ENCODE results near the gene RARG.

RARG gene

DNA sequence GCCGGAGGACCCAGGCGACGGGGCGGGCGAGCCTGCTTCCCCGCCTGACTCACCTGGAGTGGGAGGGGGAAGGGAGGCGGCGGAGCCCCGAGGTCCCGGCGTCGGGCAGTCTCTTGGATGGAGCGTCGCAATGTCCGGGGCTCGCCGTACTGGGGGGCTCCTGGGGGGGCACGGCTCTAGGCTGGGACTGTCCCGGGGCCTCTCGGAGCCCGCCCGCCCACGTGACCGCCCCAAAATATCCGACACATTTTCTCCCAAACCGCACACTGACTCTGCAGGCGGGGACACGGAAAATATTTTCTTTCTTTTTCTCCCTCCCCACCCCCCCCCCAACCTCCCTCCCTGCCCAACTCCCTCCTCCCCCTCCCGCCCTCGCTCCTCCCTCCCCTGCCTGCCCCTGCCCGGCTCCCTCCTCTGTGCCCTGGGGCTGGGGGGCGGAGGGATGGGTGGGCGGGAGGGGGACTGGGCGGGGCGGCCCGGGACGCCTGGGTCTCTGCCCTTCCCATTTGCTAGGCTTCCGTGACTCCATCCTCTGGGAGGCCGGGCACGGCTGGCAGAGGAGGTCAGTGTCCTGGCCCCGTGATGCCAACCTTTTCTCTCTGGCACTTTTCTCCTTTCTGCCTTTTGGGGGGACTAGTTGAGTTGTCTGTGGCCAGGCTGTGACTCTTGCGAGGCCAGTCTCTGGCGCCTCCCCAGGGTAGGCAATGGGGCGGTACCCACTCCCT is at the start of gene RARG:
Gene RARG (minus strand): TSS at position 289 of the 725 bp plus-strand sequence. CDS start 4,664 bp downstream, outside the sequence.
- DNase-seq (ENCODE audit: low spot score): peak; percentile 40

DNA sequence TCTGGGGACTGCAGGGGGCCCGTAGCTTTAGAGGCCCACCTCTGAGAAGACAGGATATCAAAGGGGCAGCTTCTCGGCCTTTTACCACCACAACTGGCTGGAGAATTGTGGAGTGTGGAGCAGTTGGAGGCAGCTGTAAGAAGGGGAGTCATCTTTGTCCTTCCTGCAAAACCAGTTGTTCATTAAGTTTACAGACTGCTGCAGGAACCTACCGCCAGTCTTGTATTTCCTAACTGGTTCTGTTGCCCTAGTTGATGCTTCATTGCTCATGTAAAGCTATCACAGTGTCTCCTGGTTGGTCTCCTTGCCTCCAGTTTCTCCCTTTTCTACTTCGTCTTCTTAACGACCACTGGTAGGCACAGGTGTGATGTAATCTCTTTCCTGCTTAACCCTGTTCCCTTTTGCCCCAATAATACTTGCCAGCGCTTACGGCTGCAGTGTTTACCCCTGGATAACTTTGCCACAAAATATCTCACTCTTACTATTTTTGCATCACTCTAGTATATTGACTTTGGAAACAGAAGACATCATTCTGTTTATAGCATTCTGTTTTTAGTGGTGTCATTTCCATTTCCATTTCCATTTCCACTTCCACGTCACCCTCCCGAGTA is 48.0 kb upstream of the RARG start:
- no peak for DNase-seq (ENCODE audit: low spot score)

DNA sequence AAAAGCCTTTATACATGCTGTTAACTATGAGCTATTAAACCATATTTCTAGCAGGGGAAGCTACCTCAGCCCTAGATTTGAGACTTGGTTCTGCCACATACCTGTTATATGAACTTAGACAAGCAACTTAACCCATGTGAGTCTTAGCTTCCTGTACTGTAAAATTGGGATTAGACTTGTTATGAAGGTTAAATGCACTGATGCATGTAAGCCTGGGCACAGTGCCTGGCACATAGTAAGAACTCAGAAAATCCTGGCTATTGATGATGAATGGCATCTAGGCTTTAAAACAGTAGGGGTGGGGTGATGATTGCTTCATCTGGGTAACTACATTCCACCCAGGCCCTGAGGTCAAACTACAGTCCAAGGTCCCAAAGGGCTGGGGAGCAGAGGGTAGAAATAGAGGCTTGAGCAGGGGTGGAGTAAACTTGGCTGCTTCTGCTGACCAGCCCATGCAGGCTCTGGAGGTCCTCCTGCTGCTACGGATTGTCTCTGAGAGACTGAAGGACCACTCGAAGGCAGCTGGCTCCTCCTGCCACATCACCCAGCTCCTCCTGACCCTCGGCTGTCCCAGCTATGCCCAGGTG is 47.4 kb upstream of the RARG start:
- no peak for DNase-seq (ENCODE audit: low spot score)

DNA sequence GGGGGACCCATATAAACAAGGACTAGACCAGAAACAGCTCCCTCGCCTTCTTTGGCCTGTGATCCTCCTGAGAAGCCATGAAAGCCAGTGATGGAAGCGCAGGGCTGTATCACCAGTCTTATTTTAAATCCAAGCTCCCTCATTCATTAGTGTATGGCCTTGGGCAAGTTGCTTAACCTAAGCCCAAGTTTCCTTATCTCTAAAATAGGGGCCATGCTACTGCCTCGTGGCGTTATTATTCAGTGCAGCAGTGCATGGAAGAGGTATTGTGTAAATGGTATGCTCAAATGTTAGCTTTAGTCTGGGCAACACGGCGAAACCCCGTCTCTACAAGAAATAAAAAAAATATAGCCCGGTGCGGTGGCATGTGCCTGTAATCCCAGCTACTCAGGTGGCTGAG is 46.0 kb upstream of the RARG start:
- no peak for DNase-seq (ENCODE audit: low spot score)

DNA sequence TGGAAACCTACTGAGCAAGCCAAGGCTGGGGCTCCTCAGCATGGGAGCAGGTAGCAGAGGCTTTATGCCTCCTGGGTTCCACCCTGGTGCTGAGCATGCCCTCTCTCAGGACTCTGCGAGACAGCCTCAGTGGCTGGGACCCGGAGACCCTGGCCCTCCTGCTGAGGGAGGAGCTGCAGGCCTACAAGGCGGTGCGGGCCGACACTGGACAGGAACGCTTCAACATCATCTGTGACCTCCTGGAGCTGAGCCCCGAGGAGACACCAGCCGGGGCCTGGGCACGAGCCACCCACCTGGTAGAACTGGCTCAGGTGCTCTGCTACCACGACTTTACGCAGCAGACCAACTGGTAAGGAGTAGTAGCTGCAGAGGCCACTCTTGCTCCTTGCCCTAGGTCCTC is 44.5 kb upstream of the RARG start:
- DNase-seq (ENCODE audit: low spot score): no peak

- no peak for DNase-seq (ENCODE audit: low spot score)
Observed at GRCh38 chr12:53274445-53274844, 42.4 kb upstream of the RARG start.

DNA sequence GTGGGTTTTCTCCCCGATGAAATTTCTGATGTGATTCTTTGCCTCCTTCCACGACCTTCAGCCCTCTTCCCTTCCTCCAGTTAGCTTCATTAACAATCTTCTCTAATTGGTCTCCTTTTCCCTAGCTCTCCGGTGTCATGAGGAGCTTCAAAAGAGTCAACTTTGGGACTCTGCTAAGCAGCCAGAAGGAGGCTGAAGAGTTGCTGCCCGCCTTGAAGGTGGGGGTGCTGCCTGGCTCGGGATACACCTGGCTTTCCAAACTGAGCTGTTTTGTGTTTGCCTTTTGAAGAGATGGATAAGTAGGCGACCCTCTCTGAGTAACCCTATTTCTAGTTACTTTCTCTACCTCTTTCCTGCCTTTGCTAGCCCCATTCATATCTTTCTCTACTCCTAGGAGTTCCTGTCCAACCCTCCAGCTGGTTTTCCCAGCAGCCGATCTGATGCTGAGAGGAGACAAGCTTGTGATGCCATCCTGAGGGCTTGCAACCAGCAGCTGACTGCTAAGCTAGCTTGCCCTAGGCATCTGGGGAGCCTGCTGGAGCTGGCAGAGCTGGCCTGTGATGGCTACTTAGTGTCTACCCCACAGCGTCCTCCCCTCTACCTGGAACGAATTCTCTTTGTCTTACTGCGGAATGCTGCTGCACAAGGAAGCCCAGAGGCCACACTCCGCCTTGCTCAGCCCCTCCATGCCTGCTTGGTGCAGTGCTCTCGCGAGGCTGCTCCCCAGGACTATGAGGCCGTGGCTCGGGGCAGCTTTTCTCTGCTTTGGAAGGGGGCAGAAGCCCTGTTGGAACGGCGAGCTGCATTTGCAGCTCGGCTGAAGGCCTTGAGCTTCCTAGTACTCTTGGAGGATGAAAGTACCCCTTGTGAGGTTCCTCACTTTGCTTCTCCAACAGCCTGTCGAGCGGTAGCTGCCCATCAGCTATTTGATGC is 36.9 kb upstream of the RARG start:
- no peak for DNase-seq (ENCODE audit: low spot score)

- peak; percentile 82 for DNase-seq (ENCODE audit: low spot score)
Observed at GRCh38 chr12:53267999-53268629, 36.1 kb upstream of the RARG start, which contains the start of gene ESPL1. TSS of gene ESPL1 (plus strand) at chr12:53268299. CDS start at chr12:53268767, 468 bp downstream.

DNA sequence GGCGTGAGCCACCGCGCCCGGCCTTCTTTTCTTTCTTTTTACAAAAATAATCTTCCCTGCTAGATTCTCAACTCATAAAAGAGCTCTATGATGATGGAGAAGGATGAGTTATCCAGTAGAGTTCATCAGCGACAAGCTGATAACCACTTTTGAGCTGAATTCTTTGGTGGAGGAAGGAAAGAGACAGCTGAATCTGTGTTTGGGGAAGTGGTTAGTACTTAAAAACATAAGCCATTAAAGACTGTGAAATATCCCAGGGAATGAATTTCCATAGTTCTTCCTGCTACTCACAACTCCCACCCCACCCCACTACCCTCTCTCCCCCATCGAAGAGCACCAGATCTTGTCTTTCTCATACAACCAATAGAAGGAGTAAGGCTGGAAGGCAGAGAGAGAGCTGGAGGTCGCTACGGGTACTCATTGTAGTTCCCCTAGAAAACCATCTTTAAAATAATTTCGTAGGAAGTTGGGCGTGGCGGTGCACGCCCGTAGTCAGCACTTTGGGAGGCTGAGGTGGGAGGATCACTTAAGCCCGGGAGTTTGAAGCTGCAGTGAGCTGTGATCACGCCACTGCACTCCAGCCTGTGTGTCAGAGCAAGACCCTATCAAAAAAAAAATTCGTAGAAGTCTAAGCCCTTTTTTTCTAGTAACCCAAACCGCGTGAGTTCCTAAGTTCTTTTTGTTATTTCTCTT is 35.4 kb upstream of the RARG start:
- DNase-seq (ENCODE audit: low spot score): peak; percentile 70

- DNase-seq (ENCODE audit: low spot score): no peak
Observed at GRCh38 chr12:53265783-53266182, 33.8 kb upstream of the RARG start.

GRCh38 chr12:53259891-53260290 is 27.9 kb upstream of the RARG start:
- DNase-seq (ENCODE audit: low spot score): no peak

DNA sequence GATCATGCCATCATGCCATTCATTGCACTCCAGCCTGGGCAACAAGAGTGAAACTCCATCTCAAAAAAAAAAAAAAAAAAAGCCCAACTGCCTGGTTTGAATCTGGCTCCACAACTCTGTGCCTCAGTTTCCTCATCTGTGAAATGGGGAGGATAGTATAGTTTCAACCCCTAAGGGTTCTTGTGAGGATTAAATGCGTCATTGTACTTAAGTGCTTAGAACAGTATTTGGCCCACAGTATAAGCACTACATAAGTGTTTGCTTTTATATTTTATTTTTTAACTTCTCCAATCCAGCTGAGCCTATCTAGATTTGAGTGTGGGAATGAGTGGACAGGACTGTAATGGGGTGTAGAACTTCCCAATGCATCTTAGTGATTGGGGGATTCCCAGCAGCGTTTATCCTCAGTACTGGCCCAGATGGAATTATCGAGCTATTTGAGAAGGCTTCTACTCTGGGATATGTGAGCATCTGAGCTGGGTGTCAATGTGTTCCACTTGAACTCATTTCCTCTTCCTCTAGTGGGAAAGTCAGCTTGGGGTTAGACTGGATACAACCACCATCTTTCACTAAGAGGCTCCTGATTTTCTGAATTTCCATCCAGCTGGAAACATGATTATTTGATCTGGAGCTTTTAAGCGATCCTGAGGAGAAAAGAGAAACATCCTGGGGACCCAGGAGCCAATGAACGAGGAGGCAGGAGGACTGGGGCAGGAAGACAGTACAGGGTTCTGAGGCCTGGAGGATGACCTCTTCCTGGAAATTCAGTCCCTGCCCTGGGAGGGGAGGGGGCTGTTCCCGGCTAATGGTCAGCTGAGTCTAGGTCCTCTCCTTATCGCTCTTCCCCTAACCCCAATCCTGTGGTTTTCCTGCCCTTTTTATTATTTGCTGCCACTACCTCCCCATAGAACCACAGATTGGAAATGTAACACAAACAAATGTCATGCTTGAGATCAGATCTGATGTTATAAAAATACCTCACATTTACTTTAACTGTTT is 26.8 kb upstream of the RARG start:
- no peak for DNase-seq (ENCODE audit: low spot score)

DNA sequence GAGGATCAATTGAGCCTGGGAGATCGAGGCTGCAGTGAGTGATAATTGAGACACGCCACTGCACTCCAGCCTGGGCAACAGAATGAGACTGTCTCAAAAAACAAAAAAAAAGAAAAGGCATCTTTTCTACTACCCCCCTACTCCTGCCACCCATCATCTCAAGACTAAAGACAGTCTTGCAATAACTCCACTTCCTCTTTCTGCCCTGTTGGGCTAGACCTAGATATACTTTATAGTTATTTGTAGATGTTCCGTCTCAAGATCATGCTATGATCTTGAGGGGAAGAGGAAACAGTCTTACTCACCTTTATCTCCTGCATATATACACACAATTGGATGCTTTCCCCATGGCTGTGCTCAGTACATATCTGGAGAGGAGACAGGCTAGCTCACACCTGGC is 24.0 kb upstream of the RARG start:
- DNase-seq (ENCODE audit: low spot score): no peak

DNA sequence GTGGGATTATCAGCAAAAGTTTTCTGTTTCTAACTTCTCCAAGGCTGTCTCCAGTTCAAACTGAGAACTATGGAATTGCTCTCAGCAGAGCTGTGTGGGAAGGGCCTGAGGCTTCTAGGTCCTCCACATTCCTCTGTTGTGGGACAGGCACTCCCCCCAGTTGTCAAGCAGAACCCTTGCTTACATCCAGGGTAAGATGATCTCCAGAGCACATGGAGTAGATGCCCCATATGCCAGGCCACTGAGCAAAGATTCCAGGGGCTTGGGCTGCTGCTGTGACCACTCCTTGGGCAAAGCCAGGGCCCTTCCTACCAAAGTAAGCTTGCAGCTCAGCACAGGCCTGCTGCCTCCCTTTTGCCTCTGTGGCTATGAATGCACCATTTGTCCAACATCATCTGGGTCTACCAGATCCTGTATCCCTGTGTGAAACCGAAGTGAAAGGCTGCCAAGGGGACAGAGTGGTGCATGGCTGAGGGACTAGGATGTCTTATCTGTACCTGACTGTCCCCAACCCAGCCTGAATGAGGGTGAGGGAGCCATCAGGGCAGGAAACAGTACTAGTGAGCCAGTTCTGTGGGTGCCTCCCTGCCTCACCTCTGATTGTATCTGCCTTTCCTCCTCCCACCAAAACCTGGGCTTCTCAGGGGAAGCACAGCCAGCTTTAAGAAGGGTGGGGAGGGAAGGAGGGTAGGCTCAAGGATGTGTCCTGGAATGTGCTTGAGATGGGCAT is 23.0 kb upstream of the RARG start:
- DNase-seq (ENCODE audit: low spot score): no peak

DNA sequence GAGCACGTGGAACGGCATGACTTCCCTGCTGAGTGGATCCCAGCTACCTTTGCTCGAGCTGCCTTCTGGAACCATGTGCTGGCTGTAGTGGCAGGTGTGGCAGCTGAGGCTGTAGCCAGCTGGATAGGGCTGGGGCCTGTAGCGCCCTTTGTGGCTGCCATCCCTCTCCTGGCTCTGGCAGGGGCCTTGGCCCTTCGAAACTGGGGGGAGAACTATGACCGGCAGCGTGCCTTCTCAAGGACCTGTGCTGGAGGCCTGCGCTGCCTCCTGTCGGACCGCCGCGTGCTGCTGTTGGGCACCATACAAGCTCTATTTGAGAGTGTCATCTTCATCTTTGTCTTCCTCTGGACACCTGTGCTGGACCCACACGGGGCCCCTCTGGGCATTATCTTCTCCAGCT is 21.3 kb upstream of the RARG start:
- DNase-seq (ENCODE audit: low spot score): no peak

DNA sequence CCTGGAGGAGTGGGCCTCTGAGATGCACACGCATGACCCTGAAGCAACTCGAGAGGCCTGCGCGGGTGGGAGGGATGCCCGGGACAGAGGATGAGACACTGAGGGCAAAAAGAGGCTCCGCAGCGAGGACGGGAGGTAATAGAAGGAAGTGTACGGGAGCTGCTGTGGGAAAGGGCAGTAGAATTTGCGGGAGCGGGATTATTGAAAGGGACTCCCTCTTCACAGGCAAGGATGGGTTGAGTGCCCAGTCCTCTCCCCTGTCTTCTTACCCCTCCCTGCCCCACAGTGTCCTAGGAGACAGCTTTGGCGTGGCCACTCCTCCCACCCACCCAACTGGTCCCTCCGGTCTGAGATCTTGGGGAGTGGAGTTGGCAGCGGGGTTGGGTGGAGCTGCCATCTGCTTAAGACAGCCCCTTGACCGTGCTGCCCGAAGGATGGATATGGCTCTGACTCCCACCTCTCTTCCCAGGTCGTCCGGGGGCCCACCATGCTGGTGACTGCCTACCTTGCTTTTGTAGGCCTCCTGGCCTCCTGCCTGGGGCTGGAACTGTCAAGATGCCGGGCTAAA is 20.4 kb upstream of the RARG start:
- DNase-seq (ENCODE audit: low spot score): no peak

DNA sequence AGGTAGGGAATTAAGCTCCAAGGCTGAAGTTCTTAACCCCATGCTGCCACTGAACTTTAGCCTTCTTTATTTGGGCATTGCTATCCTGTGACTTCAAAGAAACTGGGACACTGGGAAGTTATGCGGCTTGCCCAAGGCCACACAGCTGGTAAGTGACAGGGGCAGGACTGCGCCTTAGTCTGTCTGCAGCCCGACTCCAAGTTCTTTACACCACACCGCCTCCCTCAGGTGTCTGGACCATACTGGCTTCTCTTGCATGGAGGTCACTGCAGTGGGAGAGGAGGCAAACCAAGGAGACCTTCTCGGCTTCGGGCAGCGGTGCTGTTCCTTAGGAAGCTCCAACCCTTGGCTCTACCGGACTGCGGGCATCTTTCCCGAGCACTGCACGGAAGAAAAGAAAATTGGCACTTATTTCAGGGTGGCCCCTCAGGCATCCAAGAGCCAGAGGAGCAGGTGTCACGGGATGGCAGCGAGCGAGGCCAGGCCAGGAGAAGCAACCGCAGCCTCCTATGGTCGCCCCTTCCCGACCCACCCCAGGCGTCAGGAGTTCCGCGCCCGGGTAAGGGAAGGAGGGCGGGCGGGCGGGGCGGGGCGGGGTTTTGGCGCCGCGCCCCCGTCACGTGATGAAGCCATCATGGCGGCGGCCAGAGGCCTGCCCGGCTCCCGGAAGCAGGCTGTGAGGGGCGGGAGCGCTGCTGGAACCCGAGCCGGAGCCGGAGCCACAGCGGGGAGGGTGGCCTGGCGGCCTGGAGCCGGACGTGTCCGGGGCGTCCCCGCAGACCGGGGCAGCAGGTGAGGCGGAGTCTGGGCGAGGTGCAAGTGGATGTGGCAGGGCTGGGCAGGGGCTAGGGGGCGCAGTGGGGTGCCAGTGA is 19.7 kb upstream of the RARG start:
- peak; percentile 82 for DNase-seq (ENCODE audit: low spot score)

DNA sequence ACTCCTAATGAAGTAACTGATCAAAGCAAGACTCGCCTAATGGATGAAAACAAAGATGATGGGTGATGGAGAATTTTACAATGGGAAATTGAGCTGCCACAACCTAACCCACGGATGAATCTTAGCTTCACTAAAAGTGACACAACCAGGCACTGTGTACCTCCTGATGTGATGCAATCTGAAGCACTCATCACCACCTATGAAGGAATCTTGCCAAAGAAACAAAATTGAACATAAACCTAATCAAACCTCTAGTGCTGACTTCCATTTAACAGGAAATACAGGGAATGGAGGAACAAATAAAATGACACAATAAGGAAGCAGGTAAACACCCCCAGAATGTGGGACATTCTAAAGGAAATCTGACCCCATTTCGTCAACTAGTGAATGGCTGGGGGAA is 13.3 kb upstream of the RARG start:
- DNase-seq (ENCODE audit: low spot score): no peak

All from hematopoietic multipotent progenitor cell treated with erythropoietin and hydrocortisone succinate and interleukin-3 and kit ligand, for 15 days (in vitro differentiated cells).